OCI-LY1 (cell line): ENCODE measurements around the gene MSX1.

Experiments
- H2AFZ ChIP-seq: fragments of 200-600 bp; sonication (generic), shearing (Covaris generic); 2 replicates; pipeline ENCODE4 v1.6.0; 2014; ENCODE audit warnings: antibody characterized with exemption, mild to moderate bottlenecking, low read length
- H3F3A ChIP-seq: fragments of 200-600 bp; sonication (generic), shearing (Covaris generic); 2 replicates; pipeline ENCODE4 v1.6.0; 2014; ENCODE audit warnings: mild to moderate bottlenecking, antibody characterized with exemption, low read length, moderate library complexity; ENCODE audit not compliant: insufficient read depth
- H3K27ac ChIP-seq: fragments of 200-600 bp; sonication (generic); 2 replicates; pipeline ENCODE4 v1.5.1; 2014; ENCODE audit warnings: low read length, mixed run types, mild to moderate bottlenecking, low read depth; ENCODE audit not compliant: poor library complexity, severe bottlenecking
- H3K27me3 ChIP-seq: fragments of 200-600 bp; sonication (generic); 2 replicates; pipeline ENCODE4 v1.6.0; 2014; ENCODE audit warnings: antibody characterized with exemption, mild to moderate bottlenecking, low read length, moderate library complexity; ENCODE audit not compliant: insufficient read depth
- H3K36me3 ChIP-seq: fragments of 200-600 bp; sonication (generic); 2 replicates; pipeline ENCODE4 v1.6.1; 2014; ENCODE audit warnings: mild to moderate bottlenecking, antibody characterized with exemption, low read length, moderate library complexity, mixed read lengths; ENCODE audit not compliant: insufficient read depth
- H3K4me1 ChIP-seq: fragments of 200-600 bp; sonication (generic); 2 replicates; pipeline ENCODE4 v1.5.1; 2014; ENCODE audit warnings: mild to moderate bottlenecking, low read length, moderate library complexity; ENCODE audit not compliant: insufficient read depth, severe bottlenecking
- H3K4me2 ChIP-seq: fragments of 200-600 bp; sonication (generic), shearing (Covaris generic); 2 replicates; pipeline ENCODE4 v1.6.1; 2014; ENCODE audit warnings: low read length
- H3K4me3 ChIP-seq: fragments of 200-600 bp; sonication (generic); 2 replicates; pipeline ENCODE4 v1.5.1; 2014; ENCODE audit warnings: low read length, low read depth, mild to moderate bottlenecking, mixed read lengths; ENCODE audit not compliant: poor library complexity, severe bottlenecking
- H3K79me2 ChIP-seq: fragments of 200-600 bp; shearing (Covaris generic); 2 replicates; pipeline ENCODE4 v1.6.1; 2016; ENCODE audit warnings: mixed run types, low read length, mixed read lengths; ENCODE audit not compliant: insufficient read depth
- H3K9ac ChIP-seq: fragments of 200-600 bp; sonication (generic), shearing (Covaris generic); 2 replicates; pipeline ENCODE4 v1.6.1; 2014; ENCODE audit warnings: mild to moderate bottlenecking, low read length, mixed read lengths
- H3K9me2 ChIP-seq: fragments of 200-600 bp; sonication (generic), shearing (Covaris generic); 2 replicates; pipeline ENCODE4 v1.6.1; 2014; ENCODE audit warnings: low read depth, mild to moderate bottlenecking, low read length, mixed read lengths
- H3K9me3 ChIP-seq: fragments of 200-600 bp; shearing (Covaris generic); 2 replicates; pipeline ENCODE4 v1.6.1; 2014; ENCODE audit warnings: low read length, mixed read lengths
- H4K20me1 ChIP-seq: fragments of 200-600 bp; sonication (generic), shearing (Covaris generic); 2 replicates; pipeline ENCODE4 v1.6.0; 2016; ENCODE audit warnings: mild to moderate bottlenecking, low read length; ENCODE audit not compliant: insufficient read depth
- EZH2 ChIP-seq: fragments of 200-600 bp; sonication (generic), shearing (Covaris generic); IDR thresholded peaks from 2 replicates; pipeline ENCODE4 v1.8.0; 2017; ENCODE audit warnings: borderline replicate concordance, mixed run types, mild to moderate bottlenecking, antibody characterized with exemption, low read length, moderate library complexity, mixed read lengths
- TF ChIP-seq, protein P1 (sequence below): fragments of 200-600 bp; sonication (generic), shearing (Covaris generic); IDR thresholded peaks from 2 replicates; pipeline ENCODE4 v1.5.1; 2017; ENCODE audit warnings: mild to moderate bottlenecking, antibody characterized with exemption, low read length, moderate library complexity, mixed read lengths

The MSX1 gene

DNA sequence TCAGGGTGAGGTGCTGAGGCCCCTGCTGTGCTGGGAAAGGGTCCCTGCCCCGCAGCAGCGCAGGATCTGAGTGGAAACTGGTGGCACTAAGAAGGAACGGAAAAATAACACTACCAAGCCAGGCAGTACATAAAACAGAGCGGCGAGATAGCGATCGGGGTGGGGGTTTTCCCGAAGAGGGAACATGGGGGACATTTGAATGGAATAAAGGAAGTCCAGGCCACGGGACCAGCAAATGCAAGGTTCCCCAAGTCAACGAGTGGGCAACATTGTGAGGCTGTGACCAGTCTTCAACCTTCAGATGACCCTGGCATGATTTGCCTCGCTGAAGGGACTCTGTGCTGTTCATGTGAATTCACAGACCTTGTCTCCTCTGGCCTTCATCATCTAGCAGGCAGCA, 13.7 kb downstream of the MSX1 start:
- H3K4me2 ChIP-seq, result no peak overlapping the region
- H3K27me3 ChIP-seq, result no peaks in the 10 kb centered on the region
- H4K20me1 ChIP-seq, result no peaks in the 10 kb centered on the region
- H3K36me3 ChIP-seq, result no peaks in the 10 kb centered on the region
- H3K4me1 ChIP-seq, result no peaks in the 10 kb centered on the region
- no peak overlapping the region for H2AFZ ChIP-seq
- no peak for TF ChIP-seq EZH2
- TF ChIP-seq, protein P1, sequence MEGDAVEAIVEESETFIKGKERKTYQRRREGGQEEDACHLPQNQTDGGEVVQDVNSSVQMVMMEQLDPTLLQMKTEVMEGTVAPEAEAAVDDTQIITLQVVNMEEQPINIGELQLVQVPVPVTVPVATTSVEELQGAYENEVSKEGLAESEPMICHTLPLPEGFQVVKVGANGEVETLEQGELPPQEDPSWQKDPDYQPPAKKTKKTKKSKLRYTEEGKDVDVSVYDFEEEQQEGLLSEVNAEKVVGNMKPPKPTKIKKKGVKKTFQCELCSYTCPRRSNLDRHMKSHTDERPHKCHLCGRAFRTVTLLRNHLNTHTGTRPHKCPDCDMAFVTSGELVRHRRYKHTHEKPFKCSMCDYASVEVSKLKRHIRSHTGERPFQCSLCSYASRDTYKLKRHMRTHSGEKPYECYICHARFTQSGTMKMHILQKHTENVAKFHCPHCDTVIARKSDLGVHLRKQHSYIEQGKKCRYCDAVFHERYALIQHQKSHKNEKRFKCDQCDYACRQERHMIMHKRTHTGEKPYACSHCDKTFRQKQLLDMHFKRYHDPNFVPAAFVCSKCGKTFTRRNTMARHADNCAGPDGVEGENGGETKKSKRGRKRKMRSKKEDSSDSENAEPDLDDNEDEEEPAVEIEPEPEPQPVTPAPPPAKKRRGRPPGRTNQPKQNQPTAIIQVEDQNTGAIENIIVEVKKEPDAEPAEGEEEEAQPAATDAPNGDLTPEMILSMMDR, result no peak
- H3F3A ChIP-seq, result no peaks in the 10 kb centered on the region
- no peak overlapping the region for H3K4me3 ChIP-seq
- no peak overlapping the region for H3K27ac ChIP-seq
- H3K9ac ChIP-seq, result no peak overlapping the region
- H3K9me2 ChIP-seq, result no peaks in the 10 kb centered on the region
- no peaks in the 10 kb centered on the region for H3K9me3 ChIP-seq
- H3K79me2 ChIP-seq, result no peaks in the 10 kb centered on the region

DNA sequence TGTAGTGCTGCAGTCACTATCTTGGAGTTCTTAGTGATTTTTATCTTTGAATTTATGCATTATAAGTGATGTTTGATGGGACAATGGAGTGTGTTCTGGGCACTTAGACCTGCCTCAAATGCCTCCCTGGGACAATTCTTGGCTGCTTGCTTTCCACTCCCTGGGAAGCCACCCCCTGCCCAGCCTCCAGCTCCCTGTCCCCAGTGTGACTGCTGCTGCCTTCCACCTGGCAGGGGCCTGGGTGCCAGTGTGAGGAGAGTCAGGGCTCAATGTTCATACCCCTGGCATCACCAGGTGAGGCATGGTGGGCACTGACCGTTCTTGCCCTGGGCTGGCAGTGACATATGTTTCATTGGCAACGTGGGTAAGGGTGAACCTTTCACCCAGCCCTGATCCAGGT, 14.8 kb downstream of the MSX1 start:
- H3K79me2 ChIP-seq, result no peaks in the 10 kb centered on the region
- H3K36me3 ChIP-seq, result no peaks in the 10 kb centered on the region
- no peaks in the 10 kb centered on the region for H3K9me2 ChIP-seq
- no peak overlapping the region for H3K4me2 ChIP-seq
- TF ChIP-seq EZH2, result no peak
- TF ChIP-seq, protein P1, result no peak
- no peaks in the 10 kb centered on the region for H3K4me1 ChIP-seq
- no peaks in the 10 kb centered on the region for H3K27me3 ChIP-seq
- H2AFZ ChIP-seq, result no peak overlapping the region
- no peaks in the 10 kb centered on the region for H3F3A ChIP-seq
- H3K27ac ChIP-seq, result no peak overlapping the region
- no peak overlapping the region for H3K9ac ChIP-seq
- H4K20me1 ChIP-seq, result no peaks in the 10 kb centered on the region
- H3K9me3 ChIP-seq, result no peaks in the 10 kb centered on the region
- no peak overlapping the region for H3K4me3 ChIP-seq

DNA sequence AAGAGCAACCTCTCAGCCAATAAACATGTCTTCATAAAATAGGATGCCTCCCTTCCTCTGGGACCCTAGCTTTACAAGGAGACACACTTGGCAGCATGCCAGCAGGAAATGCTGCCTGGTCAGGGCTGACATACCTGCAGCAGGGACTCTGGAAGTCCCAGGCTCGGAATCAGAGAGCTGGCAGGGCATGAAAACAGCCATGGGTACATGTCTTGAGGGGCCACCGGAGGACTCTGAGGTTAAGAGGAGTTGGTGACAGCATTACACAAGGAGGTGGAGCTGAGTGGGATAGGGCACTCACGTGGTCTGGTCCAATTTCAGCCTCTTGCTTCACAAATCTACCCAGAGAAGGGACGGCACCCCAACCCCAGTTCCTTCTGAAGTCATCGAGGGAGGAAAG, 15.7 kb downstream of the MSX1 start:
- no peak overlapping the region for H3K4me3 ChIP-seq
- H3K4me1 ChIP-seq, result no peaks in the 10 kb centered on the region
- no peak overlapping the region for H2AFZ ChIP-seq
- H3K9me2 ChIP-seq, result no peaks in the 10 kb centered on the region
- H3K27ac ChIP-seq, result no peak overlapping the region
- H3K9me3 ChIP-seq, result no peaks in the 10 kb centered on the region
- no peaks in the 10 kb centered on the region for H3F3A ChIP-seq
- no peak overlapping the region for H3K4me2 ChIP-seq
- H3K27me3 ChIP-seq, result no peaks in the 10 kb centered on the region
- TF ChIP-seq, protein P1, result no peak
- TF ChIP-seq EZH2, result no peak
- H3K79me2 ChIP-seq, result no peaks in the 10 kb centered on the region
- no peak overlapping the region for H3K9ac ChIP-seq
- H4K20me1 ChIP-seq, result no peaks in the 10 kb centered on the region
- H3K36me3 ChIP-seq, result no peaks in the 10 kb centered on the region
